HL-60 (cell line): ENCODE results near the gene UBE2J2.
A peak's percentile ranks its signal among the peaks of the same experiment; 100 is the strongest.

Experiments
- DNase-seq, 2 experiments: peaks; one replicate each; pipeline ENCODE4 v3.0.0-alpha.2; 2010 to 2020; ENCODE audit warnings: low read depth in 1 of 2, low spot score in 1 of 2
- H3K27ac ChIP-seq: fragments of 250-450 bp; sonication (Bioruptor Pico); replicated peaks from 2 replicates; pipeline ENCODE4 v1.5.1; 2020; ENCODE audit warnings: mild to moderate bottlenecking, moderate library complexity
- H3K27me3 ChIP-seq: fragments of 250-450 bp; sonication (Bioruptor Pico); 2 replicates; pipeline ENCODE4 v1.5.1; 2021; ENCODE audit warnings: mild to moderate bottlenecking, moderate library complexity; ENCODE audit not compliant: insufficient read depth, poor library complexity, severe bottlenecking
- H3K4me3 ChIP-seq: replicated peaks from 2 replicates; pipeline ENCODE4 v1.5.1; 2011; ENCODE audit warnings: mild to moderate bottlenecking, control low read depth, low read length; ENCODE audit not compliant: insufficient read depth
- CTCF ChIP-seq: IDR thresholded peaks from one replicate; pipeline ENCODE4 v1.5.1; 2011; ENCODE audit warnings: low read length, control low read depth, inconsistent platforms; ENCODE audit not compliant: insufficient read depth
- GABPA ChIP-seq: IDR thresholded peaks from 2 replicates; pipeline ENCODE4 v1.6.1; 2012; ENCODE audit warnings: low read depth
- POLR2AphosphoS5 ChIP-seq: IDR thresholded peaks from 2 replicates; pipeline ENCODE4 v1.6.1; 2012; ENCODE audit warnings: low read depth
- REST ChIP-seq: IDR thresholded peaks from 2 replicates; pipeline ENCODE4 v1.6.1; 2012; ENCODE audit warnings: low read depth; ENCODE audit not compliant: insufficient replicate concordance
- SPI1 ChIP-seq: IDR thresholded peaks from 2 replicates; pipeline ENCODE4 v1.6.1; 2012; ENCODE audit warnings: low read depth, mild to moderate bottlenecking, borderline replicate concordance

The UBE2J2 gene

GRCh38 chr1:1215881-1216605 lies 57.6 kb downstream of the UBE2J2 start:
- Histone ChIP-seq H3K27me3 (no peaks in the 10 kb centered on the region), H3K27ac (no peak overlapping the region), H3K4me3 (no peak overlapping the region)
- no peak for TF ChIP-seq SPI1
- no peak for TF ChIP-seq POLR2AphosphoS5
- no peak for TF ChIP-seq REST
- no peak for DNase-seq

GRCh38 chr1:1215080-1215676 lies 58.5 kb downstream of the UBE2J2 start:
- no peak overlapping the region for H3K4me3 ChIP-seq
- no peak for DNase-seq
- H3K27ac ChIP-seq, result no peak overlapping the region
- no peaks in the 10 kb centered on the region for H3K27me3 ChIP-seq
- TF ChIP-seq CTCF (no peak), GABPA (no peak), POLR2AphosphoS5 (no peak), SPI1 (no peak), REST (no peak)

- TF ChIP-seq SPI1, result no peak
- no peak for TF ChIP-seq GABPA
- TF ChIP-seq REST, result no peak
- TF ChIP-seq POLR2AphosphoS5, result no peak
- no peak for TF ChIP-seq CTCF
- Histone ChIP-seq H3K27me3 (peaks cover 1% of the 10 kb centered on the region), H3K27ac (no peak within 1 kb of the TSS), H3K4me3 (no peak within 1 kb of the TSS)
- DNase-seq, result peak in 1 of 2 experiments; percentile 18
Observed at GRCh38 chr1:1213345-1214265, 60.0 kb downstream of the UBE2J2 start, which contains the start of gene TNFRSF4. TSS of gene TNFRSF4 (minus strand) at chr1:1214153. CDS start at chr1:1214127, 26 bp downstream.
